M059J (cell line): ENCODE measurements around the gene SUPT5H. TPM values are rescaled to one million over a fixed set of nuclear protein-coding genes. Genes with fewer than 3 reads are reported as not detected.
"Not testable (repeated sequence)": the region's sequence is repeated elsewhere in the genome, so short reads cannot be mapped to it uniquely, and the experiment has no call there.

Experiments used
- DNase-seq: peaks from one replicate; pipeline ENCODE4 v3.0.0-alpha.2; 2012; ENCODE audit warnings: low read depth
- total RNA-seq: library from RNA; depleted of rRNA; stranded (reverse); fragments of >200 nt; shearing (Covaris generic); gene quantifications from 2 replicates; pipeline ENCODE4 v1.2.3, GENCODE V29; 2014

Gene SUPT5H
- total RNA-seq, 1 experiment from 2014 or later = 97.7 TPM

GRCh38 chr19:39425744-39426143, 19.6 kb upstream of the SUPT5H start:
- no peak for DNase-seq

DNA sequence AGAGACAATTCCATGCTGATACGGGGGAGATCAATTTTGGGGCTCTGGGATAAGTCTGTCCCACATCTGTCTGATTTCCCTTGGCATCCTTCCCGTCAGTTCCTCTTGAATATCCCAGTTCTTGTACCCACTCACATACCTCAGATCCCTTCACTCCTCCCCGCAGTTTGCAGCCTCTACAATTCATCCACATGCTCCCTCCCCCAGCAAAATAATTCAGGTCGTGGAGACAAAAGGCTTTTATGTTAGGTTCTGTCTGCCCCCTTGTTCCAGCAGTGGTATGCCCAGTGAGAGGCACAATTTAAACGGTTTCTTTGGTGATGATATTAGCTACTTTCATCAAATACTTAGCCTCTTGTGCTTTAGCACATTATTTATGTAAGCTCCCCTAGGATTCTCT, 19.2 kb upstream of the SUPT5H start:
- DNase-seq = no peak

DNA sequence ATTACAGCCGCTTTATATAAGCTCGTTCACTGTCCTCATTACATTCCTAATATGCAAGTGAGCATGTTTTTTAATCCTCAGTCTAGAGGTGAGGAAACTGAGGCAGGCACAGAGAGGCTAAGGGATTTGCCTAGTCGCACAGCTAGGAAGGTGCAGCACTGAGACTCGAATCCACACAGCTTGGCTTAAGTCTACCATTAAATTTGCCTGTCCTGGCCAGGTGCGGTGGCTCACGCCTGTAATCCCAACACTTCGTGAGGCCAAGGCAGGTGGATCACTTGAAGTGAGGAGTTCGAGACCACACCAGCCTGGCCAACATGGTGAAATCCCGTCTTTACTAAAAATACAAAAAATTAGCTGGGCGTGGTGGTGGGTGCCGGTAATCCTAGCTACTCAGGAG, 17.7 kb upstream of the SUPT5H start:
- no peak for DNase-seq

DNA sequence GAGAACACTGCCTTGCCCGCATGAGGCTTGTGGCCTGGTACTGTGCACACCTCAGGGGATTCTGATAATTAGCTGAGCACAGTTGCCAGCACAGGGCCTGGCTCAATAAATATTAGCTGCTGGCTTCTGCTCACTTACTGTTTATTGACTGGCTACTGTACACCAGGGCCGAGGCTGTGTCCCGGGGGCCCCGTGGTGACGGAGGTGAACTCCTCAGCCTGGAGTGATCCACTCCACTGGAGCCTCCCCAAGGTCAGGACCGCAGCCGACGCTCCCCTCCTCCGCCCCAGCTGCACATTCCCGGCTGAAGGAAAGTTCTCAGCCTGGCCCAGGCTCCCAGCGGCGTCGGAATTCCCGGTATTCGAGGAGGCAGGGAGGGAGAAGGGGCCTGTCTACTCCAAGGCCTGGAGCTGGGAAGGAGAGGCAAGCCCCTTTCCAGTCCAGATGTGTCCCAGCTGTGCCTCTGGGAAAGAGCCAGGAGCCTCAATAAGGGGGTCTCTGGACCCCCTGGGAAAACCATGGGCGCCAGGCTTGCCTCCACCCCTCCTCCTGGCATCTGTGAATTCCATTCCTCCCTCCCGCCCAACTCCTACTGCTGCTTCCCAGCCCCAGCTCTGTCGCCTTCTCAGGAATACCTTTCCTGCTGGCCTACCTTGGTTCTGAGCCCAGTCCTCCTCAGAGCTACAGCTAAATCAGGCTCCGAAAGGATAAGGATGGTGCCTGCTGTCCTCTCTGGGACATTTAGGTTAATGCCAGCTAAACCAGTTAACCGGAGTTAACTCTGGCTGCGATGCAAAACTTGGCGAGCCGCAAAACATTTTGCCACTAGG, 16.9 kb upstream of the SUPT5H start:
- DNase-seq = peak; percentile 62

DNA sequence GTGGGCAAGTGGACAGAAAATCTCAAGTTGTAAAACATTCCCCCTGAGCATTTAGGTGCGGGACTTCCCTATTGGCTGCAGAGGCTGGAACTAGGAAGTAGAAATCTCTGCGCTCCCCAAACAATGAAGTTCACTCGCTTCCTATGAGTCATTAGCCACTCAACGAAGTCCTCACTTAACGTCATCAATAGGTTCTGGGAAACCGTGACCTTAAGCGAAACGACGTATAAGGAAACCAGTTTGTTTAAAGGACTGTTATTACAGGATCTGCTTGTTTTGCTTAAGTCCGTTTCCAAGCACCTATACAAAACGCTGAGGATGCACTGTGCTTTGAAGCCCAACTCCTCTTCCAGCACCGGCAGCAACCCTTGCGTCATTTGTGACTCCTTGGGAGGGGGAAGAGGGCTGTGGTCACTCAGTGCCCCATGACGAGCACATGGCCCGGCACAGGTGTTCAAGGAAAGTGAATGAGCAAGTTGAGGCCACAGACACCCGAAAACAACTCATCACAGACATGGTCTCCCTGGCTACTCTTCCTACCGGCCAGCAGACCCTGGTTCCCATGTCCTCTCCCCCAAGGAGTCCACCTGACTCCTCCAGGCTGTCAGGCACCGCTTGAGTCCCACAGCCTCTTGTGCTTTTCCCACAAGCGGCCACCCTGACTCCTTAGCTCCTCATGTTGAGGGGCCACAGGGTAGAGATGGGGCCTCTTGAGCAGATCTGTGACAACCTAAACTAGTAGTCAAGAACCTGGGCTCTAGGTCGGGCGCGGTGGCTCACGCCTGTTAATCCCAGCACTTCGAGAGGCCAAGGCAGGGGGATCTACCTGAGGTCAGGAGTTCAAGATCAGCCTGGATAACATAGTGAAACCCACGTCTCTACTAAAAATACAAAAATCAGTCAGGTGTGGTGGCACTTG, 14.4 kb upstream of the SUPT5H start:
- peak; percentile 92 for DNase-seq

DNA sequence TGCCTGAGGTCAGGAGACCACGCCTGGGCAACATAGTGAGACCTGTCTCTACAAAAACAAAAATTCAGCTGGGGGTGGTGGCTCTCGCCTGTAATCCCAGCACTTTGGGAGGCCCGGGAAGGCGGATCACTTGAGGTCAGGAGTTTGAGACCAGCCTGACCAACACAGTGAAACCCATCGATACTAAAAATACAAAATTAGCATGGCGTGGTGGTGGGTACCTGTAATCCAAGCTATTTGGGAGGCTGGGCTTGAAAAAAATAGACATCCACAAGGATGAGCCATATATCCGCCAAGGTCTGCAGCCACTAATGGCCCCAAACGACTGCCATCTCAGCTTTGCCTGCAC, 12.7 kb upstream of the SUPT5H start:
- DNase-seq = no peak

DNA sequence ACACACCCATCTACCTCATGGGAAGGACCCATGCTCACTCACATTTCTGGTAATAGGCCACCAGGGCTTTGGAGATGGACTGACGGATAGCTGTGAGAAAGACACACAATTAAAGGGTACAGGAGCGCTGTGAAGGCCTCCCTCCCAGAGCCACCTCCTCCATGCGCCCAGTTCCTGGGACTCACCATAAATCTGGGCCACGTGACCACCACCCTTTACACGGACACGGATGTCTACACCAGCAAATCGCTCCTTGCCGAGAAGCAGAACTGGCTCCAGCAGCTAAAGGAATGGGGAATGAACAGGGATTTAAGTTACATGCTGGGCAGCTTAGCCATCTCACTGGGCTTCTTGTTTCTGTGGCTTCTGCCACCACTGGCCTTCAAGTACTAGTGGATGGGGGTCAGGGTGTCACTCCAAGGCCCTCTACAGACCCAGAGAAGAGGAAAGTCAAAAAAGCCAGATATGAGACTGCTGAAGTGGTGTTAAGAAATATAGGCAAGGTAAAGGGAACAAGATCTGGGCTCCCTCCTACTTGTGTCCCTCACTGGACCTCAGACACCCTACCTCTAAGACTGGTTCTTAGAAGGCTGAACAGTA, 11.8 kb upstream of the SUPT5H start:
- DNase-seq = no peak

DNA sequence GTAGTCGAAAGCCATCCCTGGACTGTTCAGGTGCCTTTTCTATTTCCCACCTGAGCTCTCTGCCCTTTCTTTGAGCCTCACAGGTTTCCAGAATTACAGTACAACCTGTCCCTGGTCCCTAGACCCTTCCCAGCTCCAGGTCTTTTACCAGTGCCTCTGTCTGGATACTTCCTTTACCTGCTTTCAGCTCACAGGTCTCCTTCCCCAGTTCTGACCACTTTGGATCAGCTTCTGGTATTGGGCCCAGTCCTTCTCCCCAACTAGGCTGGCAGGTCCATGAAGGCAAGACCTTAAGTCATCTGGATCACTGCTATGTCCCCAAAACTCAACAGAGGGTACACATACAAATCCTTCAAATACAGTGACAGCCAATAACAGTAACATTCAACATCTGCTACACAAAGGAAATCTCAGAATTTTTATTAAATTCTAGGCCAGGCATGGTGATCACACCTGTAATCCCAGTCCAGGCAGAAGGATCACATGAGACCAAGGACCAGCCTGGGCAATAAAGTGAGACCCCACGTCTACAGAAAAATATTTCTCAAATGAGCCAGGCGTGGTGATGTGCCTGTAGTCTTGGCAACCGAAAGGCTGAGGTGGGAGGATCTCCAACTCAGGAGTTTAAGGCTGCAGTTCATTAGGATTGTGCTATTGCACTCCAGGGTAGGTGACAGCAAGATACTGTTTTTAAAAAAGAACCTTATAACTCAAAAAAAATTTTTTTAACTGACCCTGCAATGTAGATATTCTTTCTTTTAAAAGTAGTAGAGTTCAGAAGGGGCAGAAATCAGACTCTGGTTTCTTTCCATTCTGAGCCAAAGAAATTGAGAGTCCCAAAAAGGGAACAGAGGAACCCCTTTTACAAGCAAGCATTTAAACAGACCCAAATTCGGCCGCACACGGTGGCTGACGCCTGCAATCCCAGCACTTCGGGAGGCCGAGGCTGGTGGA, 11.0 kb upstream of the SUPT5H start:
- no peak for DNase-seq

GRCh38 chr19:39435499-39436349, 9.7 kb upstream of the SUPT5H start, which contains the start of gene RPS16:
TSS of gene RPS16 (minus strand) at chr19:39435949. CDS start at chr19:39435895, 54 bp downstream.
- peak; percentile 96 for DNase-seq

- DNase-seq = peak; percentile 26
These were observed 9.0 kb upstream of the SUPT5H start for GRCh38 chr19:39436350-39436716.

GRCh38 chr19:39438270-39438934, 7.0 kb upstream of the SUPT5H start:
- peak; percentile 60 for DNase-seq

GRCh38 chr19:39444598-39445195, 685 bp upstream of the SUPT5H start:
- DNase-seq = peak; percentile 37

DNA sequence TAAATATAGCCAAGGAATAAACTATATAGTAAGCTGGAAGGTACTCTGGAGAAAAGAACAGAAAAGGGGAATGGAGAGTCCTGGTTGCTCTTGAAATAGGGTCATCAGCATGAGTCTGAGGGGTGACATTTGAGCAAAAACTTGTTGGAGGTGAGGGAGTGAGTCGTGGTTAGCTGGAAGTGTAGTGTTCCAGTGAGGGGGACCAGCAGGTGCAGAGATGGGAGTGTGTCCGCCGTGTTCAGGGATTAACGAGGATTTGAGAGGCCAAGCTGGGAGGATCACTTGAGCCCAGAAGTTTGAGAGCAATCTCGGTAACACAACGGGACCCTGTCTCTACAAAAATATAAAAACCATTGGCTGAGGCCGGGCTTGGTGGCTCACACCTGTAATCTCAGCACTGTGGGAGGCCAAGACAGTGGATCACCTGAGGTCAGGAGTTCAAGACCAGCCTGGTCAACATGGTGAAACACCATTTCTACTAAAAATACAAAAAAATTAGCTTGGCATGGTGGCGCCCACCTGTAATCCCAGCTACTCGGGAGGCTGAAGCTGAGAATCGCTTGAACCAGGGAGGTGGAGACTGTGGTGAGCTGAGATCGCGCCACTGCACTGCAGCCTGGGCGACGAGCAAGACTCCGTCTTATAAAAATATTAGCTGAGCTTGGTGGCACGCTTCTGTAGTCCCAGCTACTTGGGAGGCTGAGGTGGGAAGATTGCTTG, 1.1 kb downstream of the SUPT5H start:
- DNase-seq = no peak

GRCh38 chr19:39448271-39448670, 2.9 kb downstream of the SUPT5H start:
- DNase-seq = peak; percentile 88

GRCh38 chr19:39449116-39449797, 3.9 kb downstream of the SUPT5H start:
- DNase-seq = no peak

GRCh38 chr19:39451257-39451656, 5.9 kb downstream of the SUPT5H start:
- not testable (repeated sequence) for DNase-seq

DNA sequence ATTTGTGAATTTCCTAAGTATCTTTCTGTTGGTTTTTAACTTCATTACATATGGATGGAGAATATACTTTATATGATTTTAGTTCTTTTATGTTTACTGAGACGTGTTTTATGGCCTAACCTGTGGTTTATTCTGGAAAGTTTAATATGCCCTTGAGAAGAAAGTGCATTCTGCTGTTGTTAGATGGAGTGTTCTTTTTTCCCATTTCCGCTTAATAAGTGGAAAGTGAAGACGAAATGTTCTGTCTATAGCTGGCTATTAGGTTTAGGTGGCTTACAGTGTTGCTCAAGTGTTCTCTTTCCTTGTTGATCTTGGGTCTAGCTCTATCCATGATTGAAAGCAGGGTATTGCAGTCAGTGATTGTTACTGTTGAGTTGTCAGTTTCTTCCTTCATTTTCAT, 18.0 kb downstream of the SUPT5H start:
- no peak for DNase-seq
